CD8-positive, alpha-beta memory T cell (primary cell): ENCODE results near the gene OLFM2. TPM values are rescaled to one million over a fixed set of nuclear protein-coding genes. Genes with fewer than 3 reads are reported as not detected.
A peak's percentile ranks its signal among the peaks of the same experiment; 100 is the strongest.

Source experiments
- CTCF ChIA-PET: fragments of 350-600 bp; sonication (Branson Sonifier 250); formaldehyde crosslinking; loops from one replicate; lab custom pipeline; 2021; ENCODE audit warnings: antibody characterized with exemption; lab: Charles Lee
- POLR2A ChIA-PET: fragments of 350-600 bp; sonication (Branson Sonifier 250); formaldehyde crosslinking; loops from one replicate; lab custom pipeline; 2021; ENCODE audit warnings: antibody characterized with exemption; lab: Charles Lee
- DNase-seq, 5 donors: peaks; one replicate each; pipeline versions ENCODE4 v3.0.0 to v3.0.0-alpha.2; 2020 to 2022; ENCODE audit warnings: mixed read lengths in 1 of 5
- H3K27ac ChIP-seq: one replicate; pipeline ENCODE4 v1.7.0; 2013; ENCODE audit warnings: low read depth, mild to moderate bottlenecking, low read length, moderate library complexity
- H3K27me3 ChIP-seq: 2 replicates; pipeline ENCODE4 v1.7.0; 2013; ENCODE audit warnings: low read length, mild to moderate bottlenecking; ENCODE audit not compliant: insufficient read depth, poor library complexity, severe bottlenecking
- H3K36me3 ChIP-seq: 2 replicates; pipeline ENCODE4 v1.7.0; 2013; ENCODE audit warnings: mild to moderate bottlenecking, low read length, moderate library complexity; ENCODE audit not compliant: insufficient read depth
- H3K4me1 ChIP-seq: 2 replicates; pipeline ENCODE4 v1.7.0; 2013; ENCODE audit warnings: mild to moderate bottlenecking, low read length, moderate library complexity; ENCODE audit not compliant: insufficient read depth
- H3K4me3 ChIP-seq: 2 replicates; pipeline ENCODE4 v1.7.0; 2013; ENCODE audit warnings: mild to moderate bottlenecking, low read length
- H3K9me3 ChIP-seq: 2 replicates; pipeline ENCODE4 v1.7.0; 2013; ENCODE audit warnings: mild to moderate bottlenecking, low read length
- H3K27ac Mint-ChIP-seq, 8 donors: one replicate each; pipeline ENCODE4 v1.8.0; 2020 to 2021; ENCODE audit warnings: mixed read lengths in 8 of 8, mild to moderate bottlenecking in 6 of 8, inconsistent platforms in 3 of 8, moderate library complexity in 3 of 8
- H3K27me3 Mint-ChIP-seq, 2 donors: one replicate each; pipeline ENCODE4 v1.8.0; 2020 to 2021; ENCODE audit warnings: mixed read lengths in 2 of 2, mild to moderate bottlenecking in 1 of 2, moderate library complexity in 1 of 2
- H3K36me3 Mint-ChIP-seq, 3 donors: one replicate each; pipeline ENCODE4 v1.8.0; 2020 to 2021; ENCODE audit warnings: mixed read lengths in 3 of 3, inconsistent platforms in 1 of 3, mild to moderate bottlenecking in 1 of 3
- H3K4me1 Mint-ChIP-seq, 3 donors: one replicate each; pipeline ENCODE4 v1.8.0; 2020 to 2021; ENCODE audit warnings: mixed read lengths in 3 of 3, inconsistent platforms in 1 of 3, mild to moderate bottlenecking in 1 of 3
- H3K4me3 Mint-ChIP-seq, 7 donors: one replicate each; pipeline ENCODE4 v1.8.0; 2020 to 2021; ENCODE audit warnings: mixed read lengths in 7 of 7, mild to moderate bottlenecking in 6 of 7, moderate library complexity in 4 of 7, inconsistent platforms in 2 of 7
- H3K9me3 Mint-ChIP-seq, 5 donors: one replicate each; pipeline ENCODE4 v1.8.0; 2020 to 2022; ENCODE audit warnings: mixed read lengths in 5 of 5, mild to moderate bottlenecking in 3 of 5, moderate library complexity in 2 of 5, inconsistent platforms in 1 of 5
- polyA plus RNA-seq: library from polyadenylated mRNA; unstranded; fragments of 300-500 nt; fragmentation: Illumina TruSeq; gene quantifications from one replicate; pipeline ENCODE4 v1.2.3, GENCODE V29; 2021
- total RNA-seq, 2 experiments: library from RNA; stranded (reverse); gene quantifications; one replicate each; pipeline ENCODE4 v1.2.3, GENCODE V29; 2021

Gene OLFM2
- total and polyA plus RNA-seq, 3 experiments from 2014 or later: 0.40 to 4.6 (median 0.90) TPM

DNA sequence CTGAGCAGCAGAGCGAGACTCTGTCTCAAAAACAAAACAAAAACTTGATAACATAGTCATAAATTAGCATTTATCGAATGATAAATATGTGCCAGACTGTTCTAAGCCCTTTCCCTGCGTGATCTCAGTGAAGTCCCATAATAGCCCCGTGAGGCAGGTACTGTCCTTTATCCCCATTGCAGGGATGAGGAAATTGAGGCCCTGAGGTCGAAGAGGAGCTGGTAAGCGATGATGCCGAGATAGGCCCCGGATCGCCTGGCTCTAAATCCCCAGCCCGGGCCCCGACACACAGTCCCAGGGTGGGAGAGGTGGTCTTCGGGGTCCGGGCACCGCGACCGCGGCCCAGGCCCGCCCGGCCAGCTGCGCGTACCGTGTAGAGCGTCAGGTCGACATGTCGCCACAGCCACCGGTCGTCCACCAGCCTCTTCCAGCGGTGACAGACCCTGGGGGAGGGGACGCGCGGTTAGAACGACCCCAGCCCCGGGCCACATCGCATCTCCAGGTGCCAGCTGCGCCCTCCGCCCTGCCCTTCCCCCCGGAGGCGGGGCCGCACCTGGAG is 118.1 kb downstream of the OLFM2 start:
- ChIA-PET POLR2A (interaction anchor here (0.6 to 1.3 kb wide), 5 partner anchors 10 to 494 kb away, joined by 3 to 10 read pairs (median 4); partner anchors contain the start of genes PIN1 and ZNF559), CTCF (interaction anchor here (0.6 to 1.6 kb wide), 3 partner anchors 19 to 25 kb away, joined by 3 to 5 read pairs (median 4); no protein-coding TSS in a partner anchor)
- no peaks in the 10 kb centered on the region for H3K36me3 ChIP-seq
- peaks cover 24% of the 10 kb centered on the region for H3K4me1 ChIP-seq
- peak overlapping the region; percentile 84 to 96 (median 89) for H3K4me3 Mint-ChIP-seq
- H3K36me3 Mint-ChIP-seq: peaks cover 6 to 32% (median 8%) of the 10 kb centered on the region in 3 donors
- no peak for DNase-seq
- peak overlapping the region; percentile 98 for H3K27ac ChIP-seq
- peaks cover 0 to 4% (median 0%) of the 10 kb centered on the region in 5 donors for H3K9me3 Mint-ChIP-seq
- peak overlapping the region; percentile 78 to 97 (median 95) for H3K27ac Mint-ChIP-seq
- H3K9me3 ChIP-seq: no peaks in the 10 kb centered on the region
- H3K27me3 Mint-ChIP-seq: no peaks in the 10 kb centered on the region
- H3K4me3 ChIP-seq: peak overlapping the region; percentile 95
- H3K27me3 ChIP-seq: no peaks in the 10 kb centered on the region
- peaks cover 28 to 51% (median 36%) of the 10 kb centered on the region in 3 donors for H3K4me1 Mint-ChIP-seq

GRCh38 chr19:9811139-9811538 is 125.2 kb downstream of the OLFM2 start:
- H3K4me3 Mint-ChIP-seq: no peak overlapping the region
- H3K27ac Mint-ChIP-seq: peak overlapping the region in 1 of 8 donors; percentile 47
- Histone ChIP-seq H3K27me3 (no peaks in the 10 kb centered on the region), H3K27ac (no peak overlapping the region), H3K4me1 (peaks cover 42% of the 10 kb centered on the region), H3K36me3 (peaks cover 18% of the 10 kb centered on the region), H3K4me3 (no peak overlapping the region), H3K9me3 (no peaks in the 10 kb centered on the region)
- peaks cover 5 to 38% (median 7%) of the 10 kb centered on the region in 3 donors for H3K36me3 Mint-ChIP-seq
- ChIA-PET POLR2A (no interaction called here), CTCF (no interaction called here)
- H3K27me3 Mint-ChIP-seq: peaks cover 0 to 1% of the 10 kb centered on the region in 2 donors
- peaks cover 27 to 49% (median 35%) of the 10 kb centered on the region in 3 donors for H3K4me1 Mint-ChIP-seq
- H3K9me3 Mint-ChIP-seq: peaks cover 0 to under 1% (median 0%) of the 10 kb centered on the region in 5 donors
- no peak for DNase-seq

DNA sequence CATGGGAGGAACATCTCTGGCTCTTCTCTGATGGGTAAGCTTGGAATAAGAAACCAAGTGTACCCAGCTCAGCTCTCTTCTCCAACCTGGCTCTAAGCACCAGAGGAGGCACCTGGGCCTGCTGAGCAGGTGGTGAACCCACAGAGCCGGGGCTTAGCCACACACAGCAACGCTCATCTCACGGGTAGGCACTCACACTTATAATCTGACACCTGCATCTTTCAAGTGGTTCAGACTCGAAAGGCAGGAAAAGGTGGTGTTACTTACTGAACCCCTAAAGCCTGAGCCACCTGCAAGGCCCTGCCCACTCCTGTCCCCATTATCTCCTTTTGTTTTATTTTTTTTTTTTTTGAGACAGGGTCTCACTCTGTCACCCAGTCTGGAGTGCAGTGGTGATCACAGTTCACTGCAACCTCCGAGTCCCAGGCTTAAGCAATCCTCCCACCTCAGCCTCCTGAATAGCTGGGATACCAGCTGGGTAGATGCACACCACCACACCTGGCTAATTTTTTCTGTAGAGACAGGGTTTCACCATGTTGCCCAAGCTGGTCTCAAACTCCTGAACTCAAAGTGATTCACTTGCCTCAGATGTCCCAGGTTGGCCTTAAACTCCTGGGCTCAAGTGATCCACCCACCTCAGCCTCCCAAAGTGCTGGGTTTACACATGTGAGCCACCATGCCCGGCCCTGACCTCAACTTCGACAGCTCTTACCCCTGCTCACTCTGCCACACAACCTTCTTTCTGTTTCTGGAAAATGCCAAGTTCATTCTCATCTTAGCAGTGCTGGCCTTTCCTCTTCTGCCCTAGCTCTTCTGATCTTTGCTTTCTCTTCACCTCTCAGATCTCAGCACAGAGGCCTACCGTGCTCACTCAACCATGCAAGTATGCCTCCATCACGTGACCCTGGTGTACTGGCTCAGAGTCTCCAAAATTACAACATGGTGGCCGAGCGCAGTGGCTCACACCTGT is 127.2 kb downstream of the OLFM2 start:
- Mint-ChIP-seq H3K4me1 (peaks cover 26 to 46% (median 29%) of the 10 kb centered on the region in 3 donors), H3K27ac (peak overlapping the region; percentile 47 to 94 (median 87)), H3K4me3 (peak overlapping the region; percentile 18 to 65 (median 46)), H3K36me3 (peaks cover 2 to 30% (median 6%) of the 10 kb centered on the region in 3 donors), H3K9me3 (no peaks in the 10 kb centered on the region), H3K27me3 (peaks cover 0 to 1% of the 10 kb centered on the region in 2 donors)
- Histone ChIP-seq H3K4me3 (no peak overlapping the region), H3K36me3 (peaks cover 18% of the 10 kb centered on the region), H3K9me3 (no peaks in the 10 kb centered on the region), H3K27me3 (no peaks in the 10 kb centered on the region), H3K27ac (no peak overlapping the region), H3K4me1 (peaks cover 46% of the 10 kb centered on the region)
- peak; percentile 24 to 73 (median 63) for DNase-seq
- ChIA-PET CTCF (interaction anchor here (0.6 to 2.0 kb wide), 4 partner anchors 11 to 226 kb away, joined by 3 to 5 read pairs (median 3); no protein-coding TSS in a partner anchor), POLR2A (interaction anchor here (0.7 kb wide), 1 partner anchor 10 kb away, joined by 3 read pairs; the partner anchor contains the start of gene FBXL12)

GRCh38 chr19:9806803-9807202 is 129.5 kb downstream of the OLFM2 start:
- H3K27me3 ChIP-seq: no peaks in the 10 kb centered on the region
- no peak for DNase-seq
- ChIA-PET CTCF (interaction anchor here (2.2 kb wide), 1 partner anchor 12 kb away, joined by 10 read pairs; no protein-coding TSS in a partner anchor), POLR2A (no interaction called here)
- peaks cover 25 to 42% (median 29%) of the 10 kb centered on the region in 3 donors for H3K4me1 Mint-ChIP-seq
- no peaks in the 10 kb centered on the region for H3K9me3 Mint-ChIP-seq
- H3K36me3 ChIP-seq: peaks cover 17% of the 10 kb centered on the region
- peak overlapping the region in 7 of 8 donors; percentile 47 to 85 (median 68) for H3K27ac Mint-ChIP-seq
- H3K4me3 Mint-ChIP-seq: peak overlapping the region in 1 of 7 donors; percentile 6
- H3K9me3 ChIP-seq: no peaks in the 10 kb centered on the region
- H3K4me3 ChIP-seq: no peak overlapping the region
- no peak overlapping the region for H3K27ac ChIP-seq
- peaks cover 46% of the 10 kb centered on the region for H3K4me1 ChIP-seq
- peaks cover 2 to 21% (median 6%) of the 10 kb centered on the region in 3 donors for H3K36me3 Mint-ChIP-seq
- H3K27me3 Mint-ChIP-seq: peaks cover 0 to 1% of the 10 kb centered on the region in 2 donors

Other genes with a start within 250 kb of the OLFM2 start
- 1 to 10 TPM; 5.1 to 5.9 TPM for gene ZNF846, start 167.8 kb downstream of the OLFM2 start, total RNA-seq
- gene ZNF846, start 167.8 kb downstream of the OLFM2 start, polyA plus RNA-seq: 7.5 TPM
- gene FBXL12, start 117.4 kb downstream of the OLFM2 start, total RNA-seq: 10 to 100 TPM; 24.6 to 25.3 TPM
- 17.2 TPM for gene FBXL12, start 117.4 kb downstream of the OLFM2 start, polyA plus RNA-seq
- gene UBL5, start 108.6 kb downstream of the OLFM2 start, total RNA-seq: 100 to 1,000 TPM; 326 to 340 TPM
- gene UBL5, start 108.6 kb downstream of the OLFM2 start, polyA plus RNA-seq: 789 TPM
- 100 to 1,000 TPM; 103 to 110 TPM for gene PIN1, start 101.2 kb downstream of the OLFM2 start, total RNA-seq
- gene PIN1, start 101.2 kb downstream of the OLFM2 start, polyA plus RNA-seq: 112 TPM
- under 1 TPM; 0.50 to 0.91 TPM for gene COL5A3, start 74.0 kb upstream of the OLFM2 start, total RNA-seq
- gene COL5A3, start 74.0 kb upstream of the OLFM2 start, polyA plus RNA-seq: 0.23 TPM
- gene RDH8, start 77.0 kb upstream of the OLFM2 start, total RNA-seq: not detected
- gene RDH8, start 77.0 kb upstream of the OLFM2 start, polyA plus RNA-seq: not detected
- gene SHFL, start 149.8 kb upstream of the OLFM2 start, total RNA-seq: 10 to 100 TPM; 41.5 to 45.2 TPM
- gene SHFL, start 149.8 kb upstream of the OLFM2 start, polyA plus RNA-seq: 68.1 TPM
- gene ANGPTL6, start 166.2 kb upstream of the OLFM2 start, total RNA-seq: 1 to 10 TPM; 6.6 to 7.7 TPM
- gene ANGPTL6, start 166.2 kb upstream of the OLFM2 start, polyA plus RNA-seq: 0.35 TPM
- 100 to 1,000 TPM; 273 to 284 TPM for gene PPAN, start 169.8 kb upstream of the OLFM2 start, total RNA-seq
- 47.4 TPM for gene PPAN, start 169.8 kb upstream of the OLFM2 start, polyA plus RNA-seq
- 10 to 100 TPM; 53.7 to 58.1 TPM for gene P2RY11, start 175.2 kb upstream of the OLFM2 start, total RNA-seq
- gene P2RY11, start 175.2 kb upstream of the OLFM2 start, polyA plus RNA-seq: 7.4 TPM
- 100 to 1,000 TPM; 336 to 348 TPM for gene EIF3G, start 183.4 kb upstream of the OLFM2 start, total RNA-seq
- gene EIF3G, start 183.4 kb upstream of the OLFM2 start, polyA plus RNA-seq: 259 TPM